HL-60 (cell line): ENCODE data around the gene MGST1.

ENCODE experiments used
- CTCF ChIP-seq: IDR thresholded peaks from one replicate; pipeline ENCODE4 v1.5.1; 2011; ENCODE audit warnings: low read length, control low read depth, inconsistent platforms; ENCODE audit not compliant: insufficient read depth
- GABPA ChIP-seq: IDR thresholded peaks from 2 replicates; pipeline ENCODE4 v1.6.1; 2012; ENCODE audit warnings: low read depth
- POLR2AphosphoS5 ChIP-seq: IDR thresholded peaks from 2 replicates; pipeline ENCODE4 v1.6.1; 2012; ENCODE audit warnings: low read depth

GRCh38 chr12:16384732-16385131 lies 37.3 kb downstream of the MGST1 start:
- TF ChIP-seq CTCF, result no peak
- no peak for TF ChIP-seq GABPA
- no peak for TF ChIP-seq POLR2AphosphoS5
